HG03442 (cell line): Measurements from ENCODE around the gene GAREM2.
"Not testable (repeated sequence)": the region's sequence is repeated elsewhere in the genome, so short reads cannot be mapped to it uniquely, and the experiment has no call there.

Source experiments
- ATAC-seq: cut with Tn5 transposase; IDR thresholded peaks from one replicate; pipeline ENCODE4 v1.9.1; 2021; ENCODE audit warnings: mild to moderate bottlenecking, moderate library complexity; ENCODE audit not compliant: unreplicated experiment

GAREM2 gene

DNA sequence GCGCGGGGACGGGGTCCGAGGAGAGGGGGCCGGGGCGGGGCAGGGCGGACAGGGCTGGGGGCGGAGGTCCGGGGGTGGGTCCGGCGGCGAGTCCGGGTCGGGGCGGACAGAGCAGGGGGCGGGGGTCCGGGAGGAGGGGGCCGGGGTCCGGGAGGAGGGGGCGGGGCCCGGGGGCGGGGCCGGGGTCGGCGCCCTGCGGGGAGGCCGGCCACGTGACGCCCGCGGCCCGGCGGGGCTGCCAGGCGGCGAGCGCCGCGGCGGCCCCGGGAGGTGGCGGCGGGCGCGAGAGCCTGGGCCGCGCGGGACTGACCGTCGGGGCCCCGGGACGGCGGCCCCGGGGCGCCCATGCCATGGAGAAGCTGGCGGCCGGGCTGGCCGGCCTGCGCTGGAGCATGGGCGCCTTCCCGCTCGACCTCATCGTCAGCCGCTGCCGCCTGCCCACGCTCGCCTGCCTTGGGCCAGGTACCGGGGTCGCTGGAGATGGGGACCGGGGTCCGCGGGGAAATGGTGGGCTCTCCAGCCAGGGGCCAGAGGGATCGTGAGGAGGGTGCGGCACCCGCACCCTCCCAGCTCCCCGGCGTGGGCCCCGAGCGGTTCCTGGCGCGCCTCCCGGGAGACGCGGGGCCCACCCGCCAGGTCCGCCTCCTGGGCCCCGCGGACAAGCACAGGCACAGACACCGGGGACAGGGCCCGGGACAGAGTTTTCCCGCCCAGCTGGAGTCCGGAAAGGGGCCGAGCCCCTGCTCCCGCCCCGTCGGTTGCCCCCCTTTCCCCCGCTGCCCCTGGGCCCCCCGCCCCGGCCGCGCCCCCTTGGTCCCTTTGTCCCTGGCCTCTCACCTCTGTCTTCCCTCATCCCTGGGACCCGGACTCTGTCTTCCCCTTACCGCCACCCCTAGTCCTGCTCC lies at the start of gene GAREM2:
TSS of gene GAREM2 (plus strand) at position 218 of the 905 bp plus-strand sequence. CDS start at position 351, 133 bp downstream.
- ATAC-seq: no peak

DNA sequence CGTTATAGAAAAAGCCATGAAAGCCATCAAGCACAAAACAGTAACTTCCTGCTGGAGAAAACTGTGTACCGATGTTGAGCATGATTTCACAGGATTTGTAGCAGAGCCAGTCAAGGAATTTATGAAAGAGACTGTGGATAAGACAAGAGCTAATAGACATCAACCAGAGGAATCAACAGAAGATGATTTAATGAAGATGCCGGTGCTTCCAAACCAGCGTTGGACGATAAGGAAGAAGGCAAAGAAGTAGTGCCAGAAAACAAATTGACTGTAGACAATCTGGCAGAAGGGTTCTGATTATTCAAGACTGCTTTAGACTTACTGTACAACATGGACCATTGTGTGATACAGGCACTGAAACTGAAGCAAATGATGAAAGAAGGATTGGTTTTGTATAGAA lies 49.5 kb upstream of the GAREM2 start:
- ATAC-seq: no peak

DNA sequence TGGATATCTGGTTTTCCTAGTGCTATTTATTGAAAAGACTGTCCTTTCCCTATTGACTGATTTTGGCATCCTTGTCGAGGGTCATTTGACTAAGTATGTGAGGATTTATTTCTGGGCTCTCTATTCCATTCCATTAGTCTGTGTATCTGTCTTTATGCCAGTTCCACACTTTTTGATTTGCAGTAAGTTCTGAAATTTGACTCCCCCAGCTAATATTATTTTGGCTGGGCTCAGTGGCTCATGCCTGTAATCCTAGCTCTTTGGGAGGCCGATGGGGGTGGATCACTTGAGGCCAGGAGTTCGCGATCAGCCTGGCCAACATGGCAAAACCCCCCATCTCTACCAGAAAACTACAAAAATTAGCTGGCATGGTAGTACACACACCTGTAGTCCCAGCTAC lies 46.8 kb upstream of the GAREM2 start:
- ATAC-seq: no peak

DNA sequence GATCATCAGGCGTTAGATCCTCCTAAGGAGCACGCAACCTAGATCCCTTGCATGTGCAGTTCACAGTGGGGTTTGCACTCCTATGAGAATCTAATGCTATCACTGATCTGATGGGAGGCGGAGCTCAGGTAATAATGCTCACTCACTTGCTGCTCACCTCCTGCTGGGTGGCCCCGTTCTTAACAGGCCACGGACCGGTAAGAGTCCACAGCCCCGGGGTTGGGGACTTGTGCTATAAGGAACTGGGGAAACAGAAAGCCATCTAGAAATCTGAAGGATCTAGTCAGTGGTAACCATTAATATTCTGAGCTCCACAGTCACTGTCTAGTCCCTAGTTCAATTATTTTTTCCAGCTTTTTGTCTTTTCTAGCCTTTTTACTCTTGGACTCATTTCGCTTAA lies 44.7 kb upstream of the GAREM2 start:
- no peak for ATAC-seq

DNA sequence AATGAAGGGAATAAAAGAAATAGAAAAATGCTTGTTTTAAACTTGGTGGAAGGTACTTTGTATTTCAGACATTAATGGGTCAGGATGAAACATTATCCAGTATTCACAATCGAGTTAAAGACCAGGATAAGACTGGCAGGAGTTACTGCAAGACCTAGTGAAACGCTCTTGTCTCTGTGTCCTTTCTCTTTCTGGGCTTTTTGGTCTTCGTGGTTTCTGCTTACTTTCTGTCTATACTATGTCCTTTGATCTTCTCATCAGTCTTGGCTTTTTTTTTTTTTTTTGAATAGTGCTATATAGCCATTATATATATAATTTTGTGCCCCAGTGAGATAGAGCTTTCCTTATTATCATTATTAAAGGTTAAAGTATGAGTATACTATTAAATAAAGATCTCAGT lies 42.1 kb upstream of the GAREM2 start:
- ATAC-seq: no peak

DNA sequence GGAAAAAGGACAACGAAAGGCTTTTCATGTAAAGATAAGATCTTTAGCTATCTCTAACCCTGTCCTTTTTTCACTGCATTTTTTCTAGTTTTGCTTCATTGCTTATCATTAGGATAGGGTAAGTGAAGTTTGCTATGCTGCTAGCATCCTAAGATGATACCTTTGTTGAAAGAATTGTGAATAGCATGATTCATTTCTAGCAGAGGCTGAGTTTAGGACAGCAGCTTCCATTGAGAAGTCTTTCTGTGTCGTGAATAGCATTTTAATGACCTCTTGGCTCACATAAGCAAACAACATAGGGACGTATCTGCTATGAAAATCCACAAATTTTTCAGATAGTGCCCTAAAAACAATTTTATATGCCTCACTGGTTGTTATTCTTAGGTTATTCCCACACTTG lies 36.4 kb upstream of the GAREM2 start:
- no peak for ATAC-seq

DNA sequence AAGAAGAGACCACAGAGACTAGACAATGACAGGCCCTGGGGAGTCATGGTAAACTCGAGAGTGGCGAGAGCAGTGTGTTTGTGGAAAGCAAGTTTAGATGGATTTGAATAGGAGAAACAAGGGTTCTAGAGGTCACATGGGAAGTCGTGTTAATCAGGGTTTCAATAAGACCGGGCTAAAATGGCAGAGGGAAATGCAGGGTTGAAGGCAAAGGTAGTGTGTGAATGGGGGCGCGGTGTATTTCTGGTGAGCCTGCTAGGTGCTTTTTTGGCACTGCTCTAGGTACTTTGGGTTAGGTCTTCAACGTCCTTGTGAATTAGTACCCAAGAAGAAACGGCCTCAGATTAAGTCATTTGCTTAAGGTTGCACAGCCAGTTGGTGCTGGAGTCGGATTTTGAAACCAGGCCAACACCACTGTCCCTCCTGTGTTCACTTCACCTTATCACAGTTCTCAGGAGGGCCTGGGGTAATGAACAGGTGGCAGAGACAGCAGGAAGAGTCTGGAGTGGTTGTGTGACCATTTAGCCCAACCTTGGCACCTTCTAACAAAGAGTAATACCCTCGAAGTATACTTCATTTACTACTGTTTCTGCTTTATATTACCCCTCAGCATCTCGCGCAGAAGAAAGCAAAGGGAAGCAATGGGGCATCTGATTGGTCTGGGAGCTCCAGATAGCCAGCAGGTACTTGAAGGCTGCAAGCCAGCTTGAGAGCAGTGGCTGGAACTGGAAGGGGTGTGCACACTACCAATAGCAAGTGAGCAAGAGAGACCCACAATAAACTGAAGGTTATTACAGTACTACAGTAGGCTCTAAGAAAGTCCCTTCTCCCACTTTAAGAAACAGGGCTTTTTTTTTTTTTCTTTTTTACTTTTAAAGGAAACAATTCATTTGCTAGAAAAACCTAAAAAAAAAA lies 33.4 kb upstream of the GAREM2 start:
- no peak for ATAC-seq

DNA sequence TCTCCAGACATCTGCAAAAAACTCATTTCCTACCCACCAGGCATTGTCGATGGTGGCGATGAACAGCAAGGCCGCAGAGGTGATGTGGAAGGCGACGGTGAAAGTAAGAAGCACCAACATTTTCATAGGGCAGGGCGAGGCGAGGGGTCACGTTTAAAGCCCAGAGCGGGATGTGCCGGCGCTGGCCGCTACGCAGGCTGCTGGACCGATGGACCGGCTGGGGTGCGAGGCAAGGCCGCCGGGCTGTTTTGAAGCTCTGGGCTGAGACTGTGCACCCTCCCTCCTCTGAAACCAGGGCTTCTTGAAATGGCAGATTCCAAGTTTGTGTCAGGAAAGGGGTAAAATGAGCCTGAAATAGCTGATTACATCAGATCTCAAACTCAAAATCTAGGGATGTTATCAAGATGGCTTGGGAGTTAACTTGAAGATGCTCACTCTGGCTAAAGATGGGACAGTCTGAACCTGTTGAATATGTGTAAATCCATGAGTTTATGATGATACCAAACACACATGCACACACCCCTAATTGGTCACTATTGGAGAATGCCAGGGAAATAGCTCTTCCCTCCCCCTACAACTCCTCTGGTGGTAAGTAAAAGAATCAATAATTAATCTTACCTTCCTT lies 31.6 kb upstream of the GAREM2 start:
- no peak for ATAC-seq

DNA sequence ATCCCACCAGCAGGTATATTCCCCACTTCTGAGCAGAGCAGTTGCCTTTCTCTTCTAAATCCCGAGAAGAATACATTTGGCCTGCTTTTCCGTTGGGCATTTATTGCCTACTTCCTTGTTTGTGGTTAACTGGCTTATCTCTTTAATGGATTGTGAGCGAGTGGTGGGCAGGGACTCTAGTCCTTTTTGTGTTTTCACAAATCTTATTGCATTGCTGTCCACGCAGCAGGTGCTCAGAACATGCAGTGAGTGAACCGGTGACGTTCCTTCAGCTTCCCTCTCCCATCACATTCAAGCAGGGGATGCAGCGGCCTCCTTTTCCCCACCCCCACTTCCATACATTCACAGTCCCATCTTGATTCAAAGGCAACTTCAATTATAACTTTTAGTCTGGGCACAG lies 28.9 kb upstream of the GAREM2 start:
- ATAC-seq: no peak

DNA sequence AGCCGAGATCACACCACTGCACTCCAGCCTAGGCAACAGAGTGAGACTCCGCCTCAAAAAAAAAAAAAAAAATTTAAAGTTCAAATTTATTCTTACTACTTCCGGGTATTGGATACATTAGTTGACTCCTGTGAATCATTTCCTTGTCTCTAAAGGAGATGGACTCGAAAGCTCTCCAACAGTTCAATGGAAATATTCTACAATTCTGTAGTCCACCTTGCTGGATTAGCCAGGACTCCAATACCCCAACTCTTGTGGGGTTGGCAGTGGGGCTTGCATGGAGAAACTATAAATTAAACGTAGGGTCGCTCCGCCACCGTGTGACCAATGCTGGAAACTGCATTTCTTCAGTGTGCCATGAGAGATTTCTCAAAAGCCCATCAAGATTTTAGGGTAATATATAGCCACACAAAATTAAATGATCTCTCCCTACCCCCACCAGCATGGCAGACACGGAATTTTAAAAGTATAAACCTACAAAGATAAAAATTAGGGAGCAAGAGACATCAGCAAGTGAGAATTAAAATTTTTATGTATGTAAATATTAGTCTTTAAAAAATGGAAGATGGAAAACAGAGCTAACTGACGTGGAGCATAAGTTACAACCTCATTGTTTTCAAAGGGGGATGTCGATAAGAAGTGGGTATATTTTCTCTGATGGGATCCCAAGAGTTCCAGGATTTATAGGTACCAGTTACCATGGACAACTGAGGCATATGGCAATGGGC lies 27.8 kb upstream of the GAREM2 start:
- ATAC-seq: no peak

DNA sequence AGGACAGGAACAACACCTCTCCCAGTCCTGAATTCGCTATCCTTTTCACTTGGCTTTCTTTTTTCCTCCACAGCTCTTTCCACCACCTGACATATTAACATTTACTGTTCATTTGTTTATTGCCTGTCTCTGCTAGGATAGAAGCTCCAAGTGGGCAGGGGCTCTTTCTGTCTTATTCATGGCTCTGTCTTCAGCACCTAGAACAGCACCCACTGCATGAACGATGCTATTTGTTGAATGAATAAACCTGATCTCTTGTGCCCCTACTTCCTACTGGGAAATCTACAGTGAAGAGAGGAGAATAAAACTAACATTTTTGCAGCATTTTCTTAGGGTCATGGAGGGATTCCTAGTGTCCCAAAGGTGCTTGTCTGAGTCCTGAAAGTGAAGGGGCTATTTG lies 24.4 kb upstream of the GAREM2 start:
- no peak for ATAC-seq

DNA sequence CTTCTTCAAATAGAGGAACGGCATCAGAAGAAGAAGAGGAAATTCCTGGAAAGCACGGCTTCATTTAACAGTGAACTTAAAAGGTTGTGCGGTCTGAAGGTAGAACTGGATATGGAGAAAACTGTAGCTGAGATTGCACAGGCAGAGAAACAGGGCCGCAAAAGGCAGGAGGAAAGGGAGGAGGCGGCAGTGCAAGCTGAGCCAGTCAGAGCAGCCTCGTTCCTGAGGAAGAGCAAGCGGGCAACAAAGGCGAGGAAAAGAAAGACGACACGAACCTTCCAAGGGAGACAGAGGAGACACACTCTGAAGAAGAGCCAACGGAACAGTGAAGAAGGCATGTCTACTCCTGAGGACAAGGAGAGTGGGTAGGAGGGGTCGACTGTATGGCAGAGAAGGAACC lies 22.6 kb upstream of the GAREM2 start:
- ATAC-seq: no peak

DNA sequence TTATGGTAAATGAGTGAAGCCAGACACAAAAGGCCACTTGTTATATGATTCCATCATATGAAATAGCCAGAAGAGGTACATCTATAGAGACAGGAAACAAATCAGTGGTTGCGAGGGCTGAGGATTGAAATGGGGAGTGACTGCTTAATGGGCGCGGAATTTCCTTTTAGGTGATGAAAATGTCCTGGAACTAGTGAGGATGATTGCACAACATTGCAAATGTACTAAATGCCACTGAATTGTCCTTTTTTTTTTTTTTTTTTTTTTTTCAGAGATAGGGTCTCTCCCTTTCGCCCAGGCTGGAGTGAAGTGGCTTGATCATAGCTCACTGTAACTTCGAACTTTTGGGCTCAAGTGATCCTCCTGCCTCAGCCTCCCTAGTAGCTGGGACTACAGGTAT lies 15.3 kb upstream of the GAREM2 start:
- no peak for ATAC-seq

DNA sequence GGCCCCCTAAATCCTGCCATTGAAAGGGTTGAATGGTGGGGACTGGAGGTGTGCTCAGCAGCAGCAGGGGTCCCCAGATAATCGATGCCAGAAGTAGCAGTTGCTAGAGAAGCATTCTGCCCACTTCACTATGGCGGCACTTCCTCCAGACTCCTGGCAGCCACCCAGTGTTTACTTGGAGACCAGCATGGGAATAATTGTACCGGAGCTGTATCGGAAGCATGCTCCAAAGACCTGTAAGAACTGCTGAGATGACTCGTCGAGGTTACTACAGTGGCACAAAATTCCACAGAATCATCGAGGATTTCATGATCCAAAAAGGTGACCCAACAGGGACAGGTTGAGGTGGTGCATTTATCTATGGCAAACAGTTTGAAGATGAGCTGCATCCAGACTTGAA lies 11.0 kb upstream of the GAREM2 start:
- no peak for ATAC-seq

DNA sequence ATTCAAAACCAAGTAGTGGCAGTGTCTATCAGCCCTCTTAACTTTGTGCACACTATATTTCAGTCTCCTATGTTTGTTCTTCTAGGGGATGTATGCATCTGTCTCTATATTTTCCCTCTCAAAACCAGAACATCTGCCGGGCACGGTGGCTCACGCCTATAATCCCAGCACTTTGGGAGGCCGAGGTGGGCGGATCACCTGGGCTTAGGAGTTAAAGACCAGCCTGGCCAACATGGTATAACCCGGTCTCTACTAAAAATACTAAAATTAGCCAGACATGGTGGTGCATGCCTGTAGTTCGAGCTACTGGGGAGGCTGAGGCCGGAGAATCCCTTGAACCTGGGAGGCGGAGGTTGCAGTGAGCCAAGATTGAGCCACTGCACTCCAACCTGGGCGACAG lies 9.9 kb upstream of the GAREM2 start:
- no peak for ATAC-seq

DNA sequence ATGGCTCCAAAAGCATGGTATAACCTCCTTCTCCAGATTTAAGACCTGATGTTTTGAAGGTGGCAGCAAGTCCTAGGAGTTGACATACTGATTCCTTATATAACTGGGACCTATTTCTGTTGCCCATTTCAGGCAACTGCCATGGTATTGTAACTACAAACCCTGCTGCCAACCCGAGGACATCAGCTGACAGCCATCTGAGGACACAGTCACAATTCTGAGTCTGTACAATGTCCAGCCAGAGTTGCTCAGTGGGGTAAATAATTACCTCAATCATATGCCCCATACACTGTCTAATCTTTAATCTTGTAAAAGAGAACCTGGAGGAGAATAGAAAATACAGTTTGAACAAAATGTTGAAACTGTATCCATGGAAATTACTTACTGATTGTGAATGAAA lies 8.7 kb upstream of the GAREM2 start:
- ATAC-seq: no peak

DNA sequence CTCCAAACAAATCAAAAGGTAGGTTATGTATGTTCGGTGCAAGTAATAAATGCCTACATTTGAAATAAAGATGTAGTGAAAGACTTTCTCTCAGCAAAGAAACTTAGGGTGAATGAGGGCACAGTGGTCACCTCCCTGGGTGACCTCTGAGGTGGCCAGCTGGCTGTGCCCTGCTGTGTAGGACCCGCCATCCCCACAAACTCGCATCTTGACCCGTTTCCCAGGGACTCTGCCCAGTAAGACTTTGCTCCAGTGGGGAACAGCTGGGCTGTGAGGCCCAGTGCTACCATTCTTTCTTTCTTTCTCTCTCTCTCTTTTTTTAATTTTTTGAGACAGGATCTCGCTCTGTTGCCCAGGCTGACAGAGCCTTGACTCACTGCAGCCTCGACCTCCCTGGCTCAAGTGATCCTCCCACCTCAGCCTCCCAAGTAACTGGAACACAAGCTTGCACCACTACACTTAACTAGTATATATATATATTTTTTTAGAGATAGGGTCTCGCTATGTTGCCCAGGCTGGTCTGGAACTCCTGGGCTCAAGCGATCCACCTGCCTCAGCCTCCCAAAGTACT lies 8.2 kb upstream of the GAREM2 start:
- ATAC-seq: no peak

DNA sequence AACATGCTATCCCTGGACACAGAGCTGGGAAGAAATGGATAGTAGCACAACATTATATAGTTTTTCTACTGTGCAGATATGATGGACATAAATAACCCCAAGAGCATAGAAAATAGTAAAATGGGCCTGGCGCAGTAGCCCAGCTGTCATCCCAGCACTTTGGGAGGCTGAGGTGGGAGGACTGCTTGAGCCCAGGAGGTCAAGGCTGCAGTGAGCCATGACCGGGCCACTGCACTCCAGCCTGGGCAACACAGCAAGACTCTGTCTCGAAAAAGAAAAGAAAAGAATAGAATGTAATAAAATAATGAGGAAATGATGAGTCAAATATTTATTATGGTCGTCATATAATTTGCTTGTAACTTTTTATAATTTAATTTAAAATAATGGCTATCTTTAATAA lies 7.5 kb upstream of the GAREM2 start:
- ATAC-seq: no peak

DNA sequence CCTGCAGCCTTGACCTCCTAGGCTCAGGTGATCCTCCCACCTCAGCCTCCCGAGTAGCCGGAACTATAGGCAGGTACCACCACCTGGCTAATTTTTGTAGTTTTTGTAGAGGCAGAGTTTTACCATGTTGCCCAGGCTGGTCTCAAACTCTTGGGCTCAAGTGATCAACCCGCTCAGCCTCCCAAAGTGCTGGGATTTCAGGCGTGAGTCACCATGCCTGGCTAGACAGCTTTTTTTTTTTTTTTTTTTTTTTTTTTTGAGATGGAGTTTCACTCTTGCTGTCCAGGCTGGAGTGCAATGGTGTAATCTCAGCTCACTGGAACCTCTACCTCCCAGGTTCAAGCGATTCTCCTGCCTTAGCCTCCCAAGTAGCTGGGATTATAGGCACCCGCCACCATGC lies 6.3 kb upstream of the GAREM2 start:
- not testable (repeated sequence) for ATAC-seq

DNA sequence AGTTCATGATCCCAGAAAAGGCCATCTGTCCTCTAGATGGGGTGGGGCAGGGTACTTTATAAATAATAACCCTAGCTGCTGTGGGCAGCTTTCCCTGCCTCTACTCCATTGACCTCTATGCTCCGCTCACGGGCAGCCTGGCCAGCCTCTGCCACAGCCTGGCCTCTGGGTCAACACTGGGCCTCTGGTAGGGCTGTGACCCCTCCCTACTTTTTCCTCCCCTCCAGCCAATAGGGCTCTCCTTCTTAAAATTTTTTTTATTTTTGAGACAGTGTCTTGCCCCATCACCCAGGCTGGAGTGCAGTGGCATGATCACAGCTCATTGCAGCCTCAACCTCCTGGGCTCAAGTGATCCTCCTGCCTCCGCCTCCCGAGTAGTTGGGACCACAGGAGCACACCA lies 4.1 kb upstream of the GAREM2 start:
- ATAC-seq: no peak
